ENCODE measurements around the gene GRIN2C. TPM values are rescaled to one million over a fixed set of nuclear protein-coding genes. Genes with fewer than 3 reads are reported as not detected.

GRIN2C gene
- total RNA-seq, 1 donor from 2014 or later = 1.0 TPM

GRCh38 chr17:74868908-74869255, 9.2 kb upstream of the GRIN2C start:
- TF ChIP-seq CTCF (IDR thresholded peaks at IDR 0.05; ENCODE audit: insufficient read depth, low read depth, low read length) (no peak), EZH2 (IDR thresholded peaks at IDR 0.05; ENCODE audit: insufficient read depth, low read length) (no peak)
- Histone ChIP-seq H3K27me3 (ENCODE audit: insufficient read depth, low read length) (no peaks in the 10 kb centered on the region), H3K4me2 (ENCODE audit: low read length) (no peak overlapping the region), H3K79me2 (ENCODE audit: insufficient read depth, low read length) (peaks cover 9% of the 10 kb centered on the region), H3K4me1 (ENCODE audit: insufficient read depth, low read length) (peaks cover 16% of the 10 kb centered on the region), H3K9ac (ENCODE audit: low read length) (no peak overlapping the region), H2AFZ (ENCODE audit: low read depth, low read length) (no peak overlapping the region), H4K20me1 (ENCODE audit: insufficient read depth, low read length) (peaks cover 42% of the 10 kb centered on the region), H3K4me3 (ENCODE audit: insufficient read depth, low read depth, low read length) (no peak overlapping the region), H3K27ac (ENCODE audit: low read depth, low read length) (no peak overlapping the region), H3K36me3 (ENCODE audit: insufficient read depth, low read length) (no peaks in the 10 kb centered on the region), H3K9me3 (ENCODE audit: insufficient read depth, low read depth, low read length) (no peaks in the 10 kb centered on the region)
- peak overlapping the region; percentile 12 for H3K4me3 Mint-ChIP-seq (ENCODE audit: unreplicated experiment)
- H3K4me1 Mint-ChIP-seq (ENCODE audit: low read depth, unreplicated experiment) = peaks cover 14% of the 10 kb centered on the region
- H3K27me3 Mint-ChIP-seq (ENCODE audit: low read depth, unreplicated experiment) = no peaks in the 10 kb centered on the region
- FAIRE-seq (no peak), DNase-seq (ENCODE audit: low read depth) (no peak)
- H3K36me3 Mint-ChIP-seq (ENCODE audit: low read depth, unreplicated experiment) = peaks cover 16% of the 10 kb centered on the region
- H3K27ac Mint-ChIP-seq (ENCODE audit: unreplicated experiment) = no peak overlapping the region
- no peaks in the 10 kb centered on the region for H3K9me3 Mint-ChIP-seq (ENCODE audit: unreplicated experiment)

GRCh38 chr17:74868251-74868907, 8.7 kb upstream of the GRIN2C start:
- Histone ChIP-seq H3K27ac (ENCODE audit: low read depth, low read length) (no peak overlapping the region), H3K9me3 (ENCODE audit: insufficient read depth, low read depth, low read length) (no peaks in the 10 kb centered on the region), H3K27me3 (ENCODE audit: insufficient read depth, low read length) (no peaks in the 10 kb centered on the region), H3K36me3 (ENCODE audit: insufficient read depth, low read length) (peaks cover 2% of the 10 kb centered on the region), H3K9ac (ENCODE audit: low read length) (no peak overlapping the region), H4K20me1 (ENCODE audit: insufficient read depth, low read length) (peaks cover 44% of the 10 kb centered on the region), H3K4me3 (ENCODE audit: insufficient read depth, low read depth, low read length) (no peak overlapping the region), H3K79me2 (ENCODE audit: insufficient read depth, low read length) (peaks cover 9% of the 10 kb centered on the region), H3K4me1 (ENCODE audit: insufficient read depth, low read length) (peaks cover 16% of the 10 kb centered on the region), H2AFZ (ENCODE audit: low read depth, low read length) (no peak overlapping the region), H3K4me2 (ENCODE audit: low read length) (no peak overlapping the region)
- Mint-ChIP-seq H3K27ac (ENCODE audit: unreplicated experiment) (no peak overlapping the region), H3K36me3 (ENCODE audit: low read depth, unreplicated experiment) (peaks cover 21% of the 10 kb centered on the region), H3K9me3 (ENCODE audit: unreplicated experiment) (no peaks in the 10 kb centered on the region), H3K4me1 (ENCODE audit: low read depth, unreplicated experiment) (peaks cover 14% of the 10 kb centered on the region), H3K4me3 (ENCODE audit: unreplicated experiment) (peak overlapping the region; percentile 12), H3K27me3 (ENCODE audit: low read depth, unreplicated experiment) (no peaks in the 10 kb centered on the region)
- DNase-seq (ENCODE audit: low read depth) (no peak), FAIRE-seq (no peak)
- TF ChIP-seq EZH2 (IDR thresholded peaks at IDR 0.05; ENCODE audit: insufficient read depth, low read length) (no peak), CTCF (IDR thresholded peaks at IDR 0.05; ENCODE audit: insufficient read depth, low read depth, low read length) (no peak)

GRCh38 chr17:74866198-74866835, 6.6 kb upstream of the GRIN2C start:
- Histone ChIP-seq H3K27me3 (ENCODE audit: insufficient read depth, low read length) (peaks cover 5% of the 10 kb centered on the region), H3K27ac (ENCODE audit: low read depth, low read length) (no peak overlapping the region), H4K20me1 (ENCODE audit: insufficient read depth, low read length) (peaks cover 52% of the 10 kb centered on the region), H3K36me3 (ENCODE audit: insufficient read depth, low read length) (peaks cover 3% of the 10 kb centered on the region), H3K9me3 (ENCODE audit: insufficient read depth, low read depth, low read length) (no peaks in the 10 kb centered on the region), H3K4me1 (ENCODE audit: insufficient read depth, low read length) (peaks cover 4% of the 10 kb centered on the region), H3K4me3 (ENCODE audit: insufficient read depth, low read depth, low read length) (no peak overlapping the region), H2AFZ (ENCODE audit: low read depth, low read length) (no peak overlapping the region), H3K4me2 (ENCODE audit: low read length) (no peak overlapping the region), H3K79me2 (ENCODE audit: insufficient read depth, low read length) (peaks cover under 1% of the 10 kb centered on the region), H3K9ac (ENCODE audit: low read length) (no peak overlapping the region)
- TF ChIP-seq EZH2 (IDR thresholded peaks at IDR 0.05; ENCODE audit: insufficient read depth, low read length) (no peak), CTCF (IDR thresholded peaks at IDR 0.05; ENCODE audit: insufficient read depth, low read depth, low read length) (no peak)
- no peak for DNase-seq (ENCODE audit: low read depth)
- Mint-ChIP-seq H3K9me3 (ENCODE audit: unreplicated experiment) (no peaks in the 10 kb centered on the region), H3K27ac (ENCODE audit: unreplicated experiment) (no peak overlapping the region), H3K4me1 (ENCODE audit: low read depth, unreplicated experiment) (peaks cover 12% of the 10 kb centered on the region), H3K36me3 (ENCODE audit: low read depth, unreplicated experiment) (peaks cover 24% of the 10 kb centered on the region), H3K4me3 (ENCODE audit: unreplicated experiment) (no peak overlapping the region), H3K27me3 (ENCODE audit: low read depth, unreplicated experiment) (peaks cover 2% of the 10 kb centered on the region)
- FAIRE-seq = no peak
